ENCODE results near the gene TMEM223. TPM values are rescaled to one million over a fixed set of nuclear protein-coding genes. Genes with fewer than 3 reads are reported as not detected.
A peak's percentile ranks its signal among the peaks of the same experiment; 100 is the strongest.

TMEM223 gene
- total RNA-seq, 1 experiment from 2014 or later: 20.1 TPM

- H3K27me3 ChIP-seq (ENCODE audit: control insufficient read depth, insufficient read depth, low read length): no peaks in the 10 kb centered on the region
- peak within 1 kb of the TSS; percentile 94 for H3K27ac ChIP-seq (ENCODE audit: low read length)
- H3K9me3 ChIP-seq (ENCODE audit: control insufficient read depth, insufficient read depth, low read depth, low read length): no peaks in the 10 kb centered on the region
- in situ Hi-C loops (cut with HindIII; ENCODE audit: low pct_unique_long_range_greater_than_20kb, low sequenced_read_pairs) (no loop called here), intact Hi-C loops (cut with micrococcal nuclease; ENCODE audit: unreplicated experiment) (no loop called here)
- ChIA-PET CTCF (no interaction called here), POLR2A (interaction anchor here (0.5 to 2.3 kb wide), 6 partner anchors 7 to 89 kb away, joined by 3 to 19 read pairs (median 7); partner anchors contain the start of genes STX5 and TEX54)
- peak within 1 kb of the TSS; percentile 83 to 98 for H3K4me3 ChIP-seq (ENCODE audit: low read depth in 2 of 2, low read length in 2 of 2)
- peaks cover 12% of the 10 kb centered on the region for H3K4me1 ChIP-seq (ENCODE audit: control insufficient read depth, insufficient read depth, low read length)
- DNase-seq (ENCODE audit: low read depth, low spot score) (peak; percentile 72), ATAC-seq (peak; percentile 65)
- H3K36me3 ChIP-seq (ENCODE audit: control insufficient read depth, insufficient read depth, low read length): peaks cover 5% of the 10 kb centered on the region; the same call in 1 of the 2 replicates
- TF ChIP-seq CTCF (IDR thresholded peaks at IDR 0.05) (no peak), SIN3A (IDR thresholded peaks at IDR 0.05; ENCODE audit: borderline replicate concordance, insufficient read depth, low read depth, low read length) (peak; percentile 84; the same call in 1 of the 2 replicates), REST (IDR thresholded peaks at IDR 0.05; ENCODE audit: insufficient read depth in 1 of 2, low read depth in 2 of 2, low read length in 1 of 2) (peak in 1 of 2 experiments; percentile 56; a peak in 1 of 4 replicates), TCF7L2 (IDR thresholded peaks at IDR 0.05; ENCODE audit: low read depth, low read length) (peak; percentile 70; the same call in 1 of the 2 replicates), POLR2AphosphoS5 (IDR thresholded peaks at IDR 0.05; ENCODE audit: low read depth, low read length) (peak; percentile 94)
- no TSS peak for BruUV-seq (replicated peaks)
These were observed 47.5 kb upstream of the TMEM223 start, which contains the start of gene WDR74 for GRCh38 chr11:62839050-62839945. Gene WDR74 (minus strand): TSS chr11:62839590. CDS start chr11:62839570, 20 bp downstream.

- intact Hi-C loops (cut with micrococcal nuclease; ENCODE audit: unreplicated experiment): no loop called here
- TF ChIP-seq REST (IDR thresholded peaks at IDR 0.05; ENCODE audit: insufficient read depth in 1 of 2, low read depth in 2 of 2, low read length in 1 of 2) (no peak), TCF7L2 (IDR thresholded peaks at IDR 0.05; ENCODE audit: low read depth, low read length) (no peak), POLR2AphosphoS5 (IDR thresholded peaks at IDR 0.05; ENCODE audit: low read depth, low read length) (no peak), SIN3A (IDR thresholded peaks at IDR 0.05; ENCODE audit: borderline replicate concordance, insufficient read depth, low read depth, low read length) (no peak), CTCF (IDR thresholded peaks at IDR 0.05) (no peak)
- H3K4me3 ChIP-seq (ENCODE audit: low read depth in 2 of 2, low read length in 2 of 2): no peak overlapping the region
- H3K9me3 ChIP-seq (ENCODE audit: control insufficient read depth, insufficient read depth, low read depth, low read length): no peaks in the 10 kb centered on the region
- no peak overlapping the region for H3K27ac ChIP-seq (ENCODE audit: low read length)
- CTCF ChIA-PET: no interaction called here
- ATAC-seq (no peak), DNase-seq (ENCODE audit: low read depth, low spot score) (no peak)
- no peaks in the 10 kb centered on the region for H3K27me3 ChIP-seq (ENCODE audit: control insufficient read depth, insufficient read depth, low read length)
- POLR2A ChIA-PET: no interaction called here
- peaks cover 9% of the 10 kb centered on the region; the same call in 1 of the 2 replicates for H3K36me3 ChIP-seq (ENCODE audit: control insufficient read depth, insufficient read depth, low read length)
- no TSS peak for BruUV-seq (replicated peaks)
- in situ Hi-C loops (cut with HindIII; ENCODE audit: low pct_unique_long_range_greater_than_20kb, low sequenced_read_pairs): no loop called here
- peaks cover 19% of the 10 kb centered on the region for H3K4me1 ChIP-seq (ENCODE audit: control insufficient read depth, insufficient read depth, low read length)
These were observed 43.5 kb upstream of the TMEM223 start for GRCh38 chr11:62835336-62835735.

Measured in Panc1 (cell line).